Measurements from ENCODE around the gene KDM6A.
"Not testable (repeated sequence)": the region's sequence is repeated elsewhere in the genome, so short reads cannot be mapped to it uniquely, and the experiment has no call there.

The KDM6A gene

DNA sequence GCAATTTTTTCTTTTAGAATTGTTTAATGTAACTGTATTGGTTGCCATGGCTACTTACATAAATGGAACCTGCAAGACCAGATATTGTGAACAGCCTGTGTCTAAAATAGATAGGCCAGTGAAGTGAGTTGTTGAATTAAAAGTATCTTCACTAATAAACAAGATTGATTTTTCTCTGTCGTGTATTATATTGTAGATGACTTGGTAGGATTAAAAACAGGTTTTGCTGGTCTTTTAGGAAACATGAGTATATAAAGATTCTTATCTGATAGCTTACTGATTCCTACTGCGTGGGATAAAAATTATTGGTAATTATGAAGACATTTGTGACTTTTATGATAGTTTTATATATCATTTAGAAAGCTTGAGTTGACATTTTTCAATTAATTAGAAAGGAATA lies 162.1 kb downstream of the KDM6A start:
- no peak for ATAC-seq
- TF ChIP-seq ZFP30 (CRISPR knock-in tag; IDR thresholded peaks at IDR 0.05) (no peak), OSR1 (CRISPR knock-in tag; IDR thresholded peaks at IDR 0.05) (no peak), GLIS3 (CRISPR knock-in tag; IDR thresholded peaks at IDR 0.05) (no peak), RARB (CRISPR knock-in tag; IDR thresholded peaks at IDR 0.05) (no peak), ARNTL (CRISPR knock-in tag; IDR thresholded peaks at IDR 0.05; ENCODE audit: borderline replicate concordance, low read depth) (no peak), ISL1 (CRISPR knock-in tag; IDR thresholded peaks at IDR 0.05) (no peak), TCF4 (CRISPR knock-in tag; IDR thresholded peaks at IDR 0.05; ENCODE audit: borderline replicate concordance) (no peak)
- TF ChIP-seq, protein P1, sequence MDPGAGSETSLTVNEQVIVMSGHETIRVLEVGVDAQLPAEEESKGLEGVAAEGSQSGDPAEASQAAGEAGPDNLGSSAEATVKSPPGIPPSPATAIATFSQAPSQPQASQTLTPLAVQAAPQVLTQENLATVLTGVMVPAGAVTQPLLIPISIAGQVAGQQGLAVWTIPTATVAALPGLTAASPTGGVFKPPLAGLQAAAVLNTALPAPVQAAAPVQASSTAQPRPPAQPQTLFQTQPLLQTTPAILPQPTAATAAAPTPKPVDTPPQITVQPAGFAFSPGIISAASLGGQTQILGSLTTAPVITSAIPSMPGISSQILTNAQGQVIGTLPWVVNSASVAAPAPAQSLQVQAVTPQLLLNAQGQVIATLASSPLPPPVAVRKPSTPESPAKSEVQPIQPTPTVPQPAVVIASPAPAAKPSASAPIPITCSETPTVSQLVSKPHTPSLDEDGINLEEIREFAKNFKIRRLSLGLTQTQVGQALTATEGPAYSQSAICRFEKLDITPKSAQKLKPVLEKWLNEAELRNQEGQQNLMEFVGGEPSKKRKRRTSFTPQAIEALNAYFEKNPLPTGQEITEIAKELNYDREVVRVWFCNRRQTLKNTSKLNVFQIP (CRISPR knock-in tag; IDR thresholded peaks at IDR 0.05; ENCODE audit: borderline replicate concordance, low read depth): no peak

DNA sequence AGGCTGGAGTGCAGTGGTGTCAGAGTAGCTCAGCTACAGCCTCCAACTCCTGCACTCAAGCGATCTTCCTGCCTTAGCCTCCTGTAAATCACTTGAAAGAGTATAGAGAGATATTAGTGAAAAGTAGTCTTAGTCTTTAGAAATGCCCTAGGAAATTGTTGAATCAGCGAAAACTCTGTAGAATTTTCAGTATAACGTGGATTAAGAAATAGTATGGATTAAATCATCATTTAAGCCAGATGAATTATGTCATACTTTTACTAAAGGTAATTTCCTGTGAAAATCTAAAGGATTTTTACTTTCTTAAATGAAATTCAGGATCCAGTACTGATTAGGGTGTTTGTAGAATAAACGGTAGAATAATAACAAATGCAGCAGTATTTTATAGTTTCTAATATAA lies 163.2 kb downstream of the KDM6A start:
- TF ChIP-seq TCF4 (CRISPR knock-in tag; IDR thresholded peaks at IDR 0.05; ENCODE audit: borderline replicate concordance) (no peak), BACH2 (CRISPR knock-in tag; IDR thresholded peaks at IDR 0.05; ENCODE audit: borderline replicate concordance) (no peak), ESRRG (CRISPR knock-in tag; IDR thresholded peaks at IDR 0.05) (no peak), SNAI2 (CRISPR knock-in tag; IDR thresholded peaks at IDR 0.05) (no peak), PPARA (CRISPR knock-in tag; IDR thresholded peaks at IDR 0.05; ENCODE audit: borderline replicate concordance) (no peak), CSDC2 (CRISPR knock-in tag; IDR thresholded peaks at IDR 0.05) (no peak), ZFP30 (CRISPR knock-in tag; IDR thresholded peaks at IDR 0.05) (no peak), ISL1 (CRISPR knock-in tag; IDR thresholded peaks at IDR 0.05) (no peak), RARB (CRISPR knock-in tag; IDR thresholded peaks at IDR 0.05) (no peak), ZNF8 (CRISPR knock-in tag; IDR thresholded peaks at IDR 0.05) (no peak), ZNF565 (CRISPR knock-in tag; conservative IDR thresholded peaks at IDR 0.05; ENCODE audit: low read depth) (no peak), ZFP3 (CRISPR knock-in tag; IDR thresholded peaks at IDR 0.05) (no peak)
- TF ChIP-seq, protein P2, sequence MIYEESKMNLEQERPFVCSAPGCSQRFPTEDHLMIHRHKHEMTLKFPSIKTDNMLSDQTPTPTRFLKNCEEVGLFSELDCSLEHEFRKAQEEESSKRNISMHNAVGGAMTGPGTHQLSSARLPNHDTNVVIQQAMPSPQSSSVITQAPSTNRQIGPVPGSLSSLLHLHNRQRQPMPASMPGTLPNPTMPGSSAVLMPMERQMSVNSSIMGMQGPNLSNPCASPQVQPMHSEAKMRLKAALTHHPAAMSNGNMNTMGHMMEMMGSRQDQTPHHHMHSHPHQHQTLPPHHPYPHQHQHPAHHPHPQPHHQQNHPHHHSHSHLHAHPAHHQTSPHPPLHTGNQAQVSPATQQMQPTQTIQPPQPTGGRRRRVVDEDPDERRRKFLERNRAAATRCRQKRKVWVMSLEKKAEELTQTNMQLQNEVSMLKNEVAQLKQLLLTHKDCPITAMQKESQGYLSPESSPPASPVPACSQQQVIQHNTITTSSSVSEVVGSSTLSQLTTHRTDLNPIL (CRISPR knock-in tag; IDR thresholded peaks at IDR 0.05; ENCODE audit: low read depth): no peak
- TF ChIP-seq, protein P1 (CRISPR knock-in tag; IDR thresholded peaks at IDR 0.05; ENCODE audit: borderline replicate concordance, low read depth): no peak
- TF ChIP-seq, protein P3, sequence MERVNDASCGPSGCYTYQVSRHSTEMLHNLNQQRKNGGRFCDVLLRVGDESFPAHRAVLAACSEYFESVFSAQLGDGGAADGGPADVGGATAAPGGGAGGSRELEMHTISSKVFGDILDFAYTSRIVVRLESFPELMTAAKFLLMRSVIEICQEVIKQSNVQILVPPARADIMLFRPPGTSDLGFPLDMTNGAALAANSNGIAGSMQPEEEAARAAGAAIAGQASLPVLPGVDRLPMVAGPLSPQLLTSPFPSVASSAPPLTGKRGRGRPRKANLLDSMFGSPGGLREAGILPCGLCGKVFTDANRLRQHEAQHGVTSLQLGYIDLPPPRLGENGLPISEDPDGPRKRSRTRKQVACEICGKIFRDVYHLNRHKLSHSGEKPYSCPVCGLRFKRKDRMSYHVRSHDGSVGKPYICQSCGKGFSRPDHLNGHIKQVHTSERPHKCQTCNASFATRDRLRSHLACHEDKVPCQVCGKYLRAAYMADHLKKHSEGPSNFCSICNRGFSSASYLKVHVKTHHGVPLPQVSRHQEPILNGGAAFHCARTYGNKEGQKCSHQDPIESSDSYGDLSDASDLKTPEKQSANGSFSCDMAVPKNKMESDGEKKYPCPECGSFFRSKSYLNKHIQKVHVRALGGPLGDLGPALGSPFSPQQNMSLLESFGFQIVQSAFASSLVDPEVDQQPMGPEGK (CRISPR knock-in tag; IDR thresholded peaks at IDR 0.05; ENCODE audit: borderline replicate concordance): no peak

DNA sequence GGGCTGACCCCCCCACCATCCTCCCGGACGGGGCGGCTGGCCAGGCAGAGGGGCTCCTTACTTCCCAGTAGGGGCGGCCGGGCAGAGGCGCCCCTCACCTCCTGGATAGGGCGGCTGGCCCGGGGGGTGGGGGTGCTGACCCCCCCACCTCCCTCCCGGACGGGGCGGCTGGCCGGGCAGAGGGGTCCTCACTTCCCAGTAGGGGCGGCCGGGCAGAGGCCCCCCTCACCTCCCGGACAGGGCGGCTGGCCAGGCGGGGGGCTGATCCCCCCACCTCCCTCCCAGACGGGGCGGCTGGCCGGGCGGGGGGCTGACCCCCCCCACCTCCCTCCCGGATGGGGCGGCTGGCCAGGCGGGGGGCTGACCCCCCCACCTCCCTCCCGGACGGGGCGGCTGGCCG lies 167.1 kb downstream of the KDM6A start:
- not testable (repeated sequence) for ATAC-seq

More for the DNA sequence above, 163.2 kb downstream of the KDM6A start:
- no peak for ATAC-seq

DNA sequence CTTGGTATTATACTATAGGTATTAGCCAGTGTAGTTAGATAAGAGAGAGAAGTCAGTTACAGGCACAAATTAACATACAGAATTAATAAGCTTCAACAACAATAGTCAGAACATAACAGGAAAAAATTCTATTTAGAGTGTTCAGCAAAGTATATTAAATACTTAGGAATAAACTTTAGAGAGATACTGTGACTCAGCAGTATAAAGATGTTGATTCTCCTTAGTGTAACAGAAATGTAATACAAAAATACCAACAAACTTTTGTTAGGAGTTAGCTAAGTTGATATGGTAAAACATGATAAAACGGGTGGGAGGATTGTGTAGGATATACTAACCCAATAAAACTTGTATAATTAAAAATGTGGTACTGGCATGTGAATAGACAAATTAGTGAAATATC lies 173.4 kb downstream of the KDM6A start:
- ATAC-seq: no peak
- TF ChIP-seq ZNF70 (CRISPR knock-in tag; IDR thresholded peaks at IDR 0.05): no peak

GRCh38 chrX:45050558-45050957 lies 177.6 kb downstream of the KDM6A start:
- TF ChIP-seq, protein P2 (CRISPR knock-in tag; IDR thresholded peaks at IDR 0.05; ENCODE audit: low read depth): no peak
- TF ChIP-seq GLIS3 (CRISPR knock-in tag; IDR thresholded peaks at IDR 0.05) (no peak), TCF4 (CRISPR knock-in tag; IDR thresholded peaks at IDR 0.05; ENCODE audit: borderline replicate concordance) (no peak), ZNF565 (CRISPR knock-in tag; conservative IDR thresholded peaks at IDR 0.05; ENCODE audit: low read depth) (no peak), ISL1 (CRISPR knock-in tag; IDR thresholded peaks at IDR 0.05) (no peak), ARNTL (CRISPR knock-in tag; IDR thresholded peaks at IDR 0.05; ENCODE audit: borderline replicate concordance, low read depth) (no peak), PPARA (CRISPR knock-in tag; IDR thresholded peaks at IDR 0.05; ENCODE audit: borderline replicate concordance) (no peak), ESRRG (CRISPR knock-in tag; IDR thresholded peaks at IDR 0.05) (no peak), CSDC2 (CRISPR knock-in tag; IDR thresholded peaks at IDR 0.05) (no peak), ZNF8 (CRISPR knock-in tag; IDR thresholded peaks at IDR 0.05) (no peak), RARB (CRISPR knock-in tag; IDR thresholded peaks at IDR 0.05) (no peak)
- TF ChIP-seq, protein P4, sequence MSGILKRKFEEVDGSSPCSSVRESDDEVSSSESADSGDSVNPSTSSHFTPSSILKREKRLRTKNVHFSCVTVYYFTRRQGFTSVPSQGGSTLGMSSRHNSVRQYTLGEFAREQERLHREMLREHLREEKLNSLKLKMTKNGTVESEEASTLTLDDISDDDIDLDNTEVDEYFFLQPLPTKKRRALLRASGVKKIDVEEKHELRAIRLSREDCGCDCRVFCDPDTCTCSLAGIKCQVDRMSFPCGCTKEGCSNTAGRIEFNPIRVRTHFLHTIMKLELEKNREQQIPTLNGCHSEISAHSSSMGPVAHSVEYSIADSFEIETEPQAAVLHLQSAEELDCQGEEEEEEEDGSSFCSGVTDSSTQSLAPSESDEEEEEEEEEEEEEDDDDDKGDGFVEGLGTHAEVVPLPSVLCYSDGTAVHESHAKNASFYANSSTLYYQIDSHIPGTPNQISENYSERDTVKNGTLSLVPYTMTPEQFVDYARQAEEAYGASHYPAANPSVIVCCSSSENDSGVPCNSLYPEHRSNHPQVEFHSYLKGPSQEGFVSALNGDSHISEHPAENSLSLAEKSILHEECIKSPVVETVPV (CRISPR knock-in tag; IDR thresholded peaks at IDR 0.05): no peak
- no peak for ATAC-seq

All from SK-N-SH treated with all-trans-retinoic acid at 6 μM for 48 hours (cell line).